ENCODE measurements around the gene PDE4D. TPM values are rescaled to one million over a fixed set of nuclear protein-coding genes. Genes with fewer than 3 reads are reported as not detected.

PDE4D gene
- total and polyA plus RNA-seq, 10 of the 15 experiments (the other 5 are each of a cell fraction or from before 2014, with no cell fraction given) = 0.87 to 4.1 (median 2.2) TPM

- no peak overlapping the region for H3K4me3 ChIP-seq
- 48% methylated on average over 1 of the region's 1 CpG for WGBS (ENCODE audit: insufficient coverage, insufficient replicate concordance, low lambda C conversion rate, missing lambda C conversion rate)
- no peaks in the 10 kb centered on the region for H3K9me3 ChIP-seq (replicated peaks; ENCODE audit: control insufficient read depth, insufficient read depth, low read length)
- no TSS peak for BruUV-seq (replicated peaks)
- TF ChIP-seq NRF1 (conservative IDR thresholded peaks at IDR 0.05; ENCODE audit: low read depth, low read length) (no peak), POLR2AphosphoS2 (IDR thresholded peaks at IDR 0.05; ENCODE audit: low read depth, low read length) (no peak), CHD2 (IDR thresholded peaks at IDR 0.05; ENCODE audit: borderline replicate concordance, low read depth, low read length) (no peak), BCL11A (IDR thresholded peaks at IDR 0.05; ENCODE audit: low read depth, low read length) (no peak), HDAC6 (IDR thresholded peaks at IDR 0.05; ENCODE audit: unreplicated experiment) (no peak), KAT2A (conservative IDR thresholded peaks at IDR 0.05; ENCODE audit: control insufficient read depth, low read depth, low read length) (no peak), MTA2 (IDR thresholded peaks at IDR 0.05; ENCODE audit: low read depth) (no peak), TAF1 (IDR thresholded peaks at IDR 0.05; ENCODE audit: borderline replicate concordance, low read depth, low read length) (no peak), SMAD5 (IDR thresholded peaks at IDR 0.05; ENCODE audit: low read depth) (no peak)
- TF ChIP-seq, protein P1, sequence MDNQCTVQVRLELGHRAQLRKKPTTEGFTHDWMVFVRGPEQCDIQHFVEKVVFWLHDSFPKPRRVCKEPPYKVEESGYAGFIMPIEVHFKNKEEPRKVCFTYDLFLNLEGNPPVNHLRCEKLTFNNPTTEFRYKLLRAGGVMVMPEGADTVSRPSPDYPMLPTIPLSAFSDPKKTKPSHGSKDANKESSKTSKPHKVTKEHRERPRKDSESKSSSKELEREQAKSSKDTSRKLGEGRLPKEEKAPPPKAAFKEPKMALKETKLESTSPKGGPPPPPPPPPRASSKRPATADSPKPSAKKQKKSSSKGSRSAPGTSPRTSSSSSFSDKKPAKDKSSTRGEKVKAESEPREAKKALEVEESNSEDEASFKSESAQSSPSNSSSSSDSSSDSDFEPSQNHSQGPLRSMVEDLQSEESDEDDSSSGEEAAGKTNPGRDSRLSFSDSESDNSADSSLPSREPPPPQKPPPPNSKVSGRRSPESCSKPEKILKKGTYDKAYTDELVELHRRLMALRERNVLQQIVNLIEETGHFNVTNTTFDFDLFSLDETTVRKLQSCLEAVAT (IDR thresholded peaks at IDR 0.05) = no peak
- TF ChIP-seq, protein P2, sequence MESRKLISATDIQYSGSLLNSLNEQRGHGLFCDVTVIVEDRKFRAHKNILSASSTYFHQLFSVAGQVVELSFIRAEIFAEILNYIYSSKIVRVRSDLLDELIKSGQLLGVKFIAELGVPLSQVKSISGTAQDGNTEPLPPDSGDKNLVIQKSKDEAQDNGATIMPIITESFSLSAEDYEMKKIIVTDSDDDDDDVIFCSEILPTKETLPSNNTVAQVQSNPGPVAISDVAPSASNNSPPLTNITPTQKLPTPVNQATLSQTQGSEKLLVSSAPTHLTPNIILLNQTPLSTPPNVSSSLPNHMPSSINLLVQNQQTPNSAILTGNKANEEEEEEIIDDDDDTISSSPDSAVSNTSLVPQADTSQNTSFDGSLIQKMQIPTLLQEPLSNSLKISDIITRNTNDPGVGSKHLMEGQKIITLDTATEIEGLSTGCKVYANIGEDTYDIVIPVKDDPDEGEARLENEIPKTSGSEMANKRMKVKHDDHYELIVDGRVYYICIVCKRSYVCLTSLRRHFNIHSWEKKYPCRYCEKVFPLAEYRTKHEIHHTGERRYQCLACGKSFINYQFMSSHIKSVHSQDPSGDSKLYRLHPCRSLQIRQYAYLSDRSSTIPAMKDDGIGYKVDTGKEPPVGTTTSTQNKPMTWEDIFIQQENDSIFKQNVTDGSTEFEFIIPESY (IDR thresholded peaks at IDR 0.05) = no peak
- intact Hi-C loops (cut with micrococcal nuclease; ENCODE audit: unreplicated experiment) (no loop called here), in situ Hi-C loops (cut with MboI) (no loop called here)
- H3K27ac ChIP-seq (ENCODE audit: control insufficient read depth, insufficient read depth) = no peak overlapping the region
- CTCF ChIA-PET = no interaction called here
- RAD21 ChIA-PET (ENCODE audit: unreplicated experiment) = no interaction called here
- H3K27me3 ChIP-seq (replicated peaks in 1 of 2; ENCODE audit: control insufficient read depth in 2 of 2, insufficient read depth in 2 of 2, low read length in 1 of 2) = no peaks in the 10 kb centered on the region; a peak in 1 of 4 replicates
- no peaks in the 10 kb centered on the region for H3K4me1 ChIP-seq (ENCODE audit: control insufficient read depth, insufficient read depth, low read length)
- no peaks in the 10 kb centered on the region for H3K36me3 ChIP-seq (ENCODE audit: control insufficient read depth in 2 of 2, insufficient read depth in 2 of 2, low read length in 1 of 2)
- no peak overlapping the region for H2AFZ ChIP-seq (ENCODE audit: control insufficient read depth, low read depth, low read length)
- POLR2A ChIA-PET = no interaction called here
- ATAC-seq (no peak), FAIRE-seq (no peak), DNase-seq (ENCODE audit: low read depth, low spot score) (no peak)
- no peak overlapping the region for H3K9ac ChIP-seq (ENCODE audit: control insufficient read depth, insufficient read depth, low read length)
- H3K4me2 ChIP-seq (ENCODE audit: control insufficient read depth, insufficient read depth) = no peak overlapping the region
- no peaks in the 10 kb centered on the region for H3K79me2 ChIP-seq (ENCODE audit: control insufficient read depth, insufficient read depth, low read length)
- SMC1A ChIA-PET (ENCODE audit: uncharacterized antibody, unreplicated experiment) = interaction anchor here (1.1 to 2.4 kb wide), 2 partner anchors 76 to 78 kb away, joined by 3 to 6 read pairs; no protein-coding TSS in a partner anchor
- no peaks in the 10 kb centered on the region for H4K20me1 ChIP-seq (ENCODE audit: control insufficient read depth, insufficient read depth)
Measured at GRCh38 chr5:59267033-59267432, 626.5 kb downstream of the PDE4D start.

Data from GM12878 (cell line).